Kidney (tissue), 14 donors: ENCODE results near the gene C7orf33. TPM values are rescaled to one million over a fixed set of nuclear protein-coding genes. Genes with fewer than 3 reads are reported as not detected.

ENCODE experiments used
- DNase-seq, 5 donors: peaks; one replicate each; pipeline ENCODE4 v3.0.0-alpha.2; 2013 to 2020
- FAIRE-seq: peaks from 2 replicates; lab custom pipeline; 2012; peaks lifted over from hg19 to GRCh38; lab: Jason Lieb, UNC
- H3K27ac ChIP-seq, 2 donors: one replicate each; pipeline ENCODE4 v1.7.0; 2013; ENCODE audit warnings: low read depth in 2 of 2, low read length in 2 of 2, inconsistent platforms in 1 of 2
- H3K27me3 ChIP-seq: one replicate; pipeline ENCODE4 v1.7.1; 2013; ENCODE audit warnings: low read length, inconsistent platforms; ENCODE audit not compliant: control insufficient read depth, insufficient read depth
- H3K36me3 ChIP-seq, 3 donors: one replicate each; pipeline versions ENCODE4 v1.7.0 to v1.7.1; 2013; ENCODE audit warnings: low read length in 3 of 3, control low read depth in 1 of 3, inconsistent platforms in 1 of 3; ENCODE audit not compliant: insufficient read depth in 3 of 3, control insufficient read depth in 2 of 3
- H3K4me1 ChIP-seq, 3 donors: one replicate each; pipeline versions ENCODE4 v1.7.0 to v1.7.1; 2013; ENCODE audit warnings: low read length in 3 of 3, inconsistent platforms in 1 of 3, low read depth in 1 of 3; ENCODE audit not compliant: control insufficient read depth in 2 of 3, insufficient read depth in 2 of 3
- H3K4me3 ChIP-seq, 3 donors: one replicate each; pipeline versions ENCODE4 v1.7.0 to v1.8.1; 2013; ENCODE audit warnings: low read length in 3 of 3, control low read depth in 1 of 3, inconsistent platforms in 1 of 3
- H3K9ac ChIP-seq, 3 donors: one replicate each; pipeline versions ENCODE4 v1.7.0 to v1.7.1; 2013; ENCODE audit warnings: low read length in 3 of 3, control low read depth in 1 of 3, inconsistent platforms in 1 of 3
- H3K9me3 ChIP-seq, 3 donors: one replicate each; pipeline versions ENCODE4 v1.7.0 to v1.7.1; 2013; ENCODE audit warnings: low read length in 3 of 3, control low read depth in 1 of 3, inconsistent platforms in 1 of 3; ENCODE audit not compliant: control insufficient read depth in 2 of 3, insufficient read depth in 1 of 3
- CTCF ChIP-seq: IDR thresholded peaks from 3 replicates; pipeline ENCODE4 v1.5.1; 2012; ENCODE audit warnings: mild to moderate bottlenecking, moderate library complexity, borderline replicate concordance; ENCODE audit not compliant: insufficient read depth; ENCODE audit errors: extremely low read depth
- intact Hi-C: fragments of 100-400 bp; cut with DNase I; formaldehyde crosslinking; loops from one replicate; pipeline ENCODE4 v1.11.1; 2022
- polyA plus RNA-seq: library from polyadenylated mRNA; stranded (reverse); fragments of 350-450 nt; fragmentation: Illumina TruSeq; extraction: RNeasy Lipid Tissue Mini Kit (QIAGEN cat#74804); gene quantifications from one replicate; pipeline ENCODE4 v1.2.3, GENCODE V29; 2014; ENCODE audit warnings: low read depth, low replicate concordance; ENCODE audit not compliant: insufficient read depth
- total RNA-seq: library from RNA; stranded (reverse); fragmentation: NEBNext Ultra II Directional; extraction: Animal tissue kit (Norgen Biotek cat#: 25700); gene quantifications from one replicate; pipeline ENCODE4 v1.2.1, GENCODE V29; 2021
- donor health status: control.
- donor health status: control.
- donor health status: control.
- donor health status: control.
- donor health status: control.
- donor health status: DM: yes; HTN: yes; CAD: no.
- donor health status: Normal renal cell carcinoma (clear cell type).

The C7orf33 gene
- total and polyA plus RNA-seq, 2 donors from 2014 or later, result not detected

GRCh38 chr7:148652773-148653172 is 62.2 kb downstream of the C7orf33 start:
- H3K4me3 ChIP-seq, result no peak overlapping the region

GRCh38 chr7:148657929-148658328 is 67.4 kb downstream of the C7orf33 start:
- H3K4me3 ChIP-seq, result no peak overlapping the region
- H3K36me3 ChIP-seq, result no peaks in the 10 kb centered on the region
- DNase-seq (no peak), FAIRE-seq (no peak)
- intact Hi-C loops, result no loop called here
- no peaks in the 10 kb centered on the region for H3K4me1 ChIP-seq
- no peaks in the 10 kb centered on the region for H3K9me3 ChIP-seq
- H3K9ac ChIP-seq, result no peak overlapping the region
- H3K27ac ChIP-seq, result no peak overlapping the region
- no peaks in the 10 kb centered on the region for H3K27me3 ChIP-seq
- TF ChIP-seq CTCF, result no peak

More at GRCh38 chr7:148652773-148653172, 62.2 kb downstream of the C7orf33 start:
- intact Hi-C loops, result no loop called here
- no peak overlapping the region for H3K9ac ChIP-seq
- H3K27ac ChIP-seq, result no peak overlapping the region
- no peaks in the 10 kb centered on the region for H3K36me3 ChIP-seq
- FAIRE-seq (no peak), DNase-seq (no peak)
- TF ChIP-seq CTCF, result no peak
- H3K4me1 ChIP-seq, result no peaks in the 10 kb centered on the region
- H3K9me3 ChIP-seq, result no peaks in the 10 kb centered on the region
- H3K27me3 ChIP-seq, result no peaks in the 10 kb centered on the region

- Histone ChIP-seq H3K27ac (no peak overlapping the region), H3K9me3 (no peaks in the 10 kb centered on the region), H3K36me3 (no peaks in the 10 kb centered on the region), H3K27me3 (no peaks in the 10 kb centered on the region), H3K4me3 (no peak overlapping the region), H3K4me1 (no peaks in the 10 kb centered on the region), H3K9ac (no peak overlapping the region)
- no peak for FAIRE-seq
- no peak for DNase-seq
- intact Hi-C loops, result no loop called here
- TF ChIP-seq CTCF, result no peak
Measured at GRCh38 chr7:148661471-148661870, 70.9 kb downstream of the C7orf33 start.

GRCh38 chr7:148662646-148663045 is 72.1 kb downstream of the C7orf33 start:
- H3K9me3 ChIP-seq, result no peaks in the 10 kb centered on the region
- FAIRE-seq (no peak), DNase-seq (no peak)
- H3K4me1 ChIP-seq, result no peaks in the 10 kb centered on the region
- no peak overlapping the region for H3K4me3 ChIP-seq
- no peak overlapping the region for H3K27ac ChIP-seq
- no peaks in the 10 kb centered on the region for H3K36me3 ChIP-seq
- H3K27me3 ChIP-seq, result no peaks in the 10 kb centered on the region
- no peak overlapping the region for H3K9ac ChIP-seq
- TF ChIP-seq CTCF, result no peak
- intact Hi-C loops, result no loop called here
